SU-DHL-6 (cell line): ENCODE results near the gene PRCD.

ENCODE experiments used
- H2AFZ ChIP-seq: fragments of 200-600 bp; sonication (generic); 2 replicates; pipeline ENCODE4 v1.6.1; 2014; ENCODE audit warnings: low read depth, mild to moderate bottlenecking, moderate library complexity, mixed read lengths, antibody characterized with exemption, low read length; ENCODE audit not compliant: severe bottlenecking
- H3F3A ChIP-seq: fragments of 200-600 bp; shearing (Covaris generic); 2 replicates; pipeline ENCODE4 v1.6.0; 2016; ENCODE audit warnings: antibody characterized with exemption, mild to moderate bottlenecking; ENCODE audit not compliant: insufficient read depth
- H3K27ac ChIP-seq: fragments of 200-600 bp; sonication (generic); 2 replicates; pipeline ENCODE4 v1.5.1; 2016; ENCODE audit warnings: low read depth, mild to moderate bottlenecking, low read length, moderate library complexity, mixed read lengths
- H3K27me3 ChIP-seq: fragments of 200-600 bp; sonication (generic), shearing (Covaris generic); 2 replicates; pipeline ENCODE4 v1.6.0; 2014; ENCODE audit warnings: mild to moderate bottlenecking, low read length
- H3K36me3 ChIP-seq: fragments of 200-600 bp; sonication (generic); 2 replicates; pipeline ENCODE4 v1.6.1; 2014; ENCODE audit warnings: mild to moderate bottlenecking, low read length, mixed read lengths
- H3K4me2 ChIP-seq: fragments of 300-600, 200-600 bp; shearing (Covaris generic), sonication (generic); 2 replicates; pipeline ENCODE4 v1.6.0; 2014; ENCODE audit warnings: low read length, low read depth, mild to moderate bottlenecking; ENCODE audit not compliant: poor library complexity, severe bottlenecking
- H3K4me3 ChIP-seq: fragments of 200-600 bp; sonication (generic); 2 replicates; pipeline ENCODE4 v1.5.1; 2014; ENCODE audit warnings: antibody characterized with exemption, low read length, mild to moderate bottlenecking, mixed read lengths; ENCODE audit not compliant: insufficient read depth, poor library complexity, severe bottlenecking
- H3K79me2 ChIP-seq: fragments of 200-600 bp; sonication (generic); 2 replicates; pipeline ENCODE4 v1.6.1; 2014; ENCODE audit warnings: mild to moderate bottlenecking, low read length, moderate library complexity; ENCODE audit not compliant: insufficient read depth
- H3K9ac ChIP-seq: fragments of 200-600 bp; sonication (generic); 2 replicates; pipeline ENCODE4 v1.7.0; 2014; ENCODE audit warnings: mild to moderate bottlenecking, low read length
- H3K9me2 ChIP-seq: fragments of 200-600 bp; sonication (generic); replicated peaks from 2 replicates; pipeline ENCODE4 v1.6.1; 2014; ENCODE audit warnings: low read length; ENCODE audit not compliant: insufficient read depth
- H3K9me3 ChIP-seq: fragments of 200-600 bp; sonication (generic); 2 replicates; pipeline ENCODE4 v1.6.1; 2014; ENCODE audit warnings: low read length, mixed read lengths; ENCODE audit not compliant: insufficient read depth
- H4K20me1 ChIP-seq: fragments of 200-600 bp; sonication (generic); 2 replicates; pipeline ENCODE4 v1.6.1; 2014; ENCODE audit warnings: low read depth, mild to moderate bottlenecking, antibody characterized with exemption, low read length, moderate library complexity, mixed read lengths
- EZH2phosphoT487 ChIP-seq: fragments of 200-600 bp; sonication (generic), shearing (Covaris generic); conservative IDR thresholded peaks from 2 replicates; pipeline ENCODE4 v1.6.1; 2018; ENCODE audit warnings: mild to moderate bottlenecking, antibody characterized with exemption, low read length, moderate library complexity, mixed read lengths
- TF ChIP-seq, protein P1 (sequence below): fragments of 200-600 bp; sonication (generic); IDR thresholded peaks from one replicate; pipeline ENCODE4 v1.5.1; 2017; ENCODE audit warnings: antibody characterized with exemption, mild to moderate bottlenecking, low read length, moderate library complexity; ENCODE audit not compliant: insufficient read depth, poor library complexity, severe bottlenecking

The PRCD gene

DNA sequence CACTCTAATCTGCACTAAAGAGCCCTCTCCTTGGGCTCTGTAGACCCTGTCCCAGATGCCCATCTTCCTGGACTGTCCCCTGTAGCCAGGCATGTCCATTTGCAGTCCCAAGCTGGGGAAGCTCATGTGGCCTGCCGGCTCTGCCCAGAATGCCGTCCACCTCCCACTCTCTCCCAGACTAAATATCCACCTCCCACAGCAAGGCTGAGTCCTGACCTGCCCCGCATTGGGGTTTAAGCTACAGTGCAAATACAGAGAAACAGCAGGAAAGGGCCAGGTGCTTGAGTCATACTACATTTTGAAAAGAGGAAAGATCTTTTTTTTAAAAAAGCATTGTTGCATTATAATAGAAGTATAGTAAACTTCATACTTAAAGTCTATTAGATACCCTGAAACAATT lies 42.8 kb downstream of the PRCD start:
- Histone ChIP-seq H2AFZ (no peak overlapping the region), H3K4me3 (no peak overlapping the region), H3K36me3 (no peaks in the 10 kb centered on the region), H3K79me2 (no peaks in the 10 kb centered on the region), H3F3A (no peaks in the 10 kb centered on the region), H3K4me2 (no peak overlapping the region), H3K27ac (no peak overlapping the region), H3K27me3 (no peaks in the 10 kb centered on the region), H4K20me1 (no peaks in the 10 kb centered on the region), H3K9me2 (no peaks in the 10 kb centered on the region), H3K9me3 (no peaks in the 10 kb centered on the region), H3K9ac (no peak overlapping the region)
- no peak for TF ChIP-seq EZH2phosphoT487
- TF ChIP-seq, protein P1, sequence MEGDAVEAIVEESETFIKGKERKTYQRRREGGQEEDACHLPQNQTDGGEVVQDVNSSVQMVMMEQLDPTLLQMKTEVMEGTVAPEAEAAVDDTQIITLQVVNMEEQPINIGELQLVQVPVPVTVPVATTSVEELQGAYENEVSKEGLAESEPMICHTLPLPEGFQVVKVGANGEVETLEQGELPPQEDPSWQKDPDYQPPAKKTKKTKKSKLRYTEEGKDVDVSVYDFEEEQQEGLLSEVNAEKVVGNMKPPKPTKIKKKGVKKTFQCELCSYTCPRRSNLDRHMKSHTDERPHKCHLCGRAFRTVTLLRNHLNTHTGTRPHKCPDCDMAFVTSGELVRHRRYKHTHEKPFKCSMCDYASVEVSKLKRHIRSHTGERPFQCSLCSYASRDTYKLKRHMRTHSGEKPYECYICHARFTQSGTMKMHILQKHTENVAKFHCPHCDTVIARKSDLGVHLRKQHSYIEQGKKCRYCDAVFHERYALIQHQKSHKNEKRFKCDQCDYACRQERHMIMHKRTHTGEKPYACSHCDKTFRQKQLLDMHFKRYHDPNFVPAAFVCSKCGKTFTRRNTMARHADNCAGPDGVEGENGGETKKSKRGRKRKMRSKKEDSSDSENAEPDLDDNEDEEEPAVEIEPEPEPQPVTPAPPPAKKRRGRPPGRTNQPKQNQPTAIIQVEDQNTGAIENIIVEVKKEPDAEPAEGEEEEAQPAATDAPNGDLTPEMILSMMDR = no peak

DNA sequence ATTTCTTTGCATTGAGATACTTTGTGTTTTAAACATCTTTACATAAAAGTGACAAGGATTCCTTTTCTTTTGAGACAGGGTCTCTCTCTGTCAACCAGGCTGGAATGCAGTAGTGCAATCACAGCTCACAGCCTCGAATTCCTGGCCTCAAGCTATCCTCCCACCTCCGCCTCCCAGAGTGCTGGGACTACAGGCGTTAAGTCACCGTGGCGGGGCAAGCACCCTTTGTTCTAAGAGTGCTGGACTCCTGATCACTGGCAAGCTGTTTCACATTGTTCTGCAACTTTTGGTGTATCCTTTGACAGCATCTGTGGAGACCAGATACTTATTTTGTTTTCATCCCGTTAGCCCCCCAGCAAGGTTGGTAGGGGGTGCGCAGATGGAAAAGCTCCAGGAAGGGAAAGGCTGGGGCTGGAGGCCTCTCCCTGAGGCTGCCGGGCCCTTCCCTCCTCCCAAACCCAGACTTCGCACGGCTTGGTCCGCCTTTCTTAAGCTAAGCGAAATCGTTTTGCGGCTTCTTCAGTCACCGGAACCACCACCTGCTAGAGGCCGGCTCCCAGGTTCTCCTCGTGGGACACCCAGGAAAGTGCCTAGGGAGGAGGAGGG lies 44.7 kb downstream of the PRCD start:
- Histone ChIP-seq H3K9me3 (no peaks in the 10 kb centered on the region), H3F3A (no peaks in the 10 kb centered on the region), H3K4me3 (no peak overlapping the region), H3K9ac (no peak overlapping the region), H3K36me3 (no peaks in the 10 kb centered on the region), H2AFZ (no peak overlapping the region), H3K79me2 (no peaks in the 10 kb centered on the region), H4K20me1 (no peaks in the 10 kb centered on the region), H3K27ac (no peak overlapping the region), H3K9me2 (no peaks in the 10 kb centered on the region), H3K4me2 (no peak overlapping the region), H3K27me3 (no peaks in the 10 kb centered on the region)
- no peak for TF ChIP-seq EZH2phosphoT487
- TF ChIP-seq, protein P1 = no peak

DNA sequence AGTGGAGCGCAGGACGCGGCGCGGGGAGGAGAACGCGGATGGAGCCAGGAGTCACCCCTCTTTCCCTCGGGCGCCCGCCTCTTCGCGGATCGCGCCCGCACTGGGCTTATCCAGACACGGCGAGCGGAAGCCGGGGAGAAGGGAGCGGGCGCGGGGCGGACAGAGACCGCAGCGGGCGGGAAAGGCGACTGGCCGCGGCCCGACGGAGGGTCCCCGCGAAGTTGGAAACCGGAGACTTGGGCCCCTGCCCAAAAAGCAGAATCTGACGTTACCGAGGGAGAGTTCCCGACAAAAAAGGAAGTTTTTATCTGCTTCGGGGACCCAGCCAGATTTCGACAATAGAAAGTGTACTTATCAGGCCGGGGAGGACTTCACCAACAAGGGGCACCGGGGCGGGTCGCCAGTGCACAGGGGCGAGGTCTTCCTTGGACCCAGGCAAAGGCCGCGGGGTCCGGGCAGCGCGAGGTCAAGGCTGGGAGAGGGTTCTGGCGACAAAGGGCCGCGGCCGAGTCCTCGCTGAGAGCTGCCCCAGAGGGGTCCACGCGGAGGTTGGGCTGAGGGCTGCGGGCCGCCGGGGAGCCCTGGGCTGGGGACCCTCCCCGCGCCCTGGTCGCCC lies 45.3 kb downstream of the PRCD start:
- Histone ChIP-seq H3K36me3 (no peaks in the 10 kb centered on the region), H3K27ac (no peak overlapping the region), H2AFZ (no peak overlapping the region), H3F3A (no peaks in the 10 kb centered on the region), H3K4me3 (no peak overlapping the region), H3K9me3 (no peaks in the 10 kb centered on the region), H4K20me1 (no peaks in the 10 kb centered on the region), H3K27me3 (no peaks in the 10 kb centered on the region), H3K4me2 (no peak overlapping the region), H3K9me2 (no peaks in the 10 kb centered on the region), H3K9ac (no peak overlapping the region), H3K79me2 (no peaks in the 10 kb centered on the region)
- TF ChIP-seq EZH2phosphoT487 = no peak
- TF ChIP-seq, protein P1 = no peak
